Measurements from ENCODE around the gene IFI27. TPM values are rescaled to one million over a fixed set of nuclear protein-coding genes. Genes with fewer than 3 reads are reported as not detected.

Gene IFI27
- total RNA-seq, 1 experiment from 2014 or later = 0.55 TPM

- H3K27me3 ChIP-seq = no peaks in the 10 kb centered on the region; the same call in 1 of the 2 replicates
- no peak overlapping the region for H3K4me3 ChIP-seq
- no peak for DNase-seq
- H3K27ac ChIP-seq = no peak overlapping the region
- H3K36me3 ChIP-seq = no peaks in the 10 kb centered on the region
- H3K9me3 ChIP-seq (replicated peaks) = no peaks in the 10 kb centered on the region
- H3K4me1 ChIP-seq = no peaks in the 10 kb centered on the region
These were observed 3.5 kb downstream of the IFI27 start for GRCh38 chr14:94113908-94114588.

- Histone ChIP-seq H3K4me3 (no peak overlapping the region), H3K27ac (no peak overlapping the region), H3K4me1 (no peaks in the 10 kb centered on the region), H3K27me3 (no peaks in the 10 kb centered on the region; the same call in 1 of the 2 replicates), H3K36me3 (no peaks in the 10 kb centered on the region), H3K9me3 (replicated peaks) (no peaks in the 10 kb centered on the region)
- DNase-seq = no peak
These were observed 4.1 kb downstream of the IFI27 start for GRCh38 chr14:94114589-94115057.

GRCh38 chr14:94115058-94115591, 4.6 kb downstream of the IFI27 start:
- no peaks in the 10 kb centered on the region; the same call in 1 of the 2 replicates for H3K27me3 ChIP-seq
- no peaks in the 10 kb centered on the region for H3K9me3 ChIP-seq (replicated peaks)
- H3K4me1 ChIP-seq = no peaks in the 10 kb centered on the region
- H3K4me3 ChIP-seq = no peak overlapping the region
- no peak for DNase-seq
- no peaks in the 10 kb centered on the region for H3K36me3 ChIP-seq
- H3K27ac ChIP-seq = no peak overlapping the region

- no peaks in the 10 kb centered on the region for H3K9me3 ChIP-seq (replicated peaks)
- H3K4me1 ChIP-seq = no peaks in the 10 kb centered on the region
- H3K27ac ChIP-seq = no peak overlapping the region
- no peak overlapping the region for H3K4me3 ChIP-seq
- H3K36me3 ChIP-seq = no peaks in the 10 kb centered on the region
- no peak for DNase-seq
- no peaks in the 10 kb centered on the region; the same call in 1 of the 2 replicates for H3K27me3 ChIP-seq
These were observed 5.1 kb downstream of the IFI27 start for GRCh38 chr14:94115631-94116030.

GRCh38 chr14:94116701-94117100, 6.2 kb downstream of the IFI27 start:
- no peaks in the 10 kb centered on the region for H3K36me3 ChIP-seq
- H3K27ac ChIP-seq = no peak overlapping the region
- no peak overlapping the region for H3K4me3 ChIP-seq
- no peaks in the 10 kb centered on the region for H3K4me1 ChIP-seq
- DNase-seq = no peak
- H3K9me3 ChIP-seq (replicated peaks) = no peaks in the 10 kb centered on the region
- no peaks in the 10 kb centered on the region for H3K27me3 ChIP-seq

GRCh38 chr14:94117856-94118255, 7.3 kb downstream of the IFI27 start:
- no peaks in the 10 kb centered on the region for H3K9me3 ChIP-seq (replicated peaks)
- H3K36me3 ChIP-seq = no peaks in the 10 kb centered on the region
- H3K4me1 ChIP-seq = no peaks in the 10 kb centered on the region
- H3K27ac ChIP-seq = no peak overlapping the region
- H3K27me3 ChIP-seq = no peaks in the 10 kb centered on the region
- no peak for DNase-seq
- no peak overlapping the region for H3K4me3 ChIP-seq

- no peak overlapping the region for H3K4me3 ChIP-seq
- H3K4me1 ChIP-seq = no peaks in the 10 kb centered on the region
- DNase-seq = no peak
- H3K27me3 ChIP-seq = no peaks in the 10 kb centered on the region
- no peaks in the 10 kb centered on the region for H3K36me3 ChIP-seq
- H3K9me3 ChIP-seq (replicated peaks) = no peaks in the 10 kb centered on the region
- no peak overlapping the region for H3K27ac ChIP-seq
These were observed 8.5 kb downstream of the IFI27 start for GRCh38 chr14:94119071-94119470.

GRCh38 chr14:94120667-94121340, 10.3 kb downstream of the IFI27 start:
- no peaks in the 10 kb centered on the region for H3K36me3 ChIP-seq
- no peaks in the 10 kb centered on the region for H3K4me1 ChIP-seq
- no peaks in the 10 kb centered on the region for H3K27me3 ChIP-seq
- no peak for DNase-seq
- H3K4me3 ChIP-seq = no peak overlapping the region
- no peak overlapping the region for H3K27ac ChIP-seq
- H3K9me3 ChIP-seq (replicated peaks) = no peaks in the 10 kb centered on the region

GRCh38 chr14:94121485-94121884, 10.9 kb downstream of the IFI27 start:
- no peak for DNase-seq
- no peaks in the 10 kb centered on the region for H3K9me3 ChIP-seq (replicated peaks)
- no peaks in the 10 kb centered on the region for H3K27me3 ChIP-seq
- no peak overlapping the region for H3K27ac ChIP-seq
- no peaks in the 10 kb centered on the region for H3K4me1 ChIP-seq
- no peaks in the 10 kb centered on the region for H3K36me3 ChIP-seq
- no peak overlapping the region for H3K4me3 ChIP-seq

GRCh38 chr14:94122438-94122837, 11.9 kb downstream of the IFI27 start:
- Histone ChIP-seq H3K4me1 (no peaks in the 10 kb centered on the region), H3K36me3 (no peaks in the 10 kb centered on the region), H3K9me3 (replicated peaks) (no peaks in the 10 kb centered on the region), H3K27ac (no peak overlapping the region), H3K4me3 (no peak overlapping the region), H3K27me3 (no peaks in the 10 kb centered on the region)
- DNase-seq = no peak

- Histone ChIP-seq H3K27me3 (no peaks in the 10 kb centered on the region), H3K36me3 (no peaks in the 10 kb centered on the region), H3K9me3 (replicated peaks) (no peaks in the 10 kb centered on the region), H3K27ac (no peak overlapping the region), H3K4me1 (no peaks in the 10 kb centered on the region), H3K4me3 (no peak overlapping the region)
- DNase-seq = no peak
These were observed 12.8 kb downstream of the IFI27 start for GRCh38 chr14:94123296-94123695.

- no peak overlapping the region for H3K4me3 ChIP-seq
- H3K27me3 ChIP-seq = no peaks in the 10 kb centered on the region
- H3K36me3 ChIP-seq = no peaks in the 10 kb centered on the region
- DNase-seq = no peak
- H3K27ac ChIP-seq = no peak overlapping the region
- no peaks in the 10 kb centered on the region for H3K9me3 ChIP-seq (replicated peaks)
- H3K4me1 ChIP-seq = no peaks in the 10 kb centered on the region
These were observed 13.3 kb downstream of the IFI27 start for GRCh38 chr14:94123868-94124267.

GRCh38 chr14:94124582-94125377, 14.2 kb downstream of the IFI27 start:
- no peak for DNase-seq
- H3K27me3 ChIP-seq = no peaks in the 10 kb centered on the region
- no peaks in the 10 kb centered on the region for H3K4me1 ChIP-seq
- no peak overlapping the region for H3K4me3 ChIP-seq
- no peaks in the 10 kb centered on the region for H3K9me3 ChIP-seq (replicated peaks)
- no peaks in the 10 kb centered on the region for H3K36me3 ChIP-seq
- no peak overlapping the region for H3K27ac ChIP-seq

GRCh38 chr14:94125659-94126418, 15.3 kb downstream of the IFI27 start:
- H3K4me3 ChIP-seq = no peak overlapping the region
- no peak for DNase-seq
- no peaks in the 10 kb centered on the region for H3K36me3 ChIP-seq
- H3K27ac ChIP-seq = no peak overlapping the region
- no peaks in the 10 kb centered on the region for H3K9me3 ChIP-seq (replicated peaks)
- H3K27me3 ChIP-seq = no peaks in the 10 kb centered on the region
- H3K4me1 ChIP-seq = no peaks in the 10 kb centered on the region

Measured in SJCRH30 (cell line).